NCI-H748 (cell line): ENCODE measurements around the gene SKIDA1.

ENCODE experiments used
- DNase-seq: peaks from one replicate; lab custom pipeline; 2025; ENCODE audit not compliant: unreplicated experiment; lab: John Stamatoyannopoulos, UW

The SKIDA1 gene

DNA sequence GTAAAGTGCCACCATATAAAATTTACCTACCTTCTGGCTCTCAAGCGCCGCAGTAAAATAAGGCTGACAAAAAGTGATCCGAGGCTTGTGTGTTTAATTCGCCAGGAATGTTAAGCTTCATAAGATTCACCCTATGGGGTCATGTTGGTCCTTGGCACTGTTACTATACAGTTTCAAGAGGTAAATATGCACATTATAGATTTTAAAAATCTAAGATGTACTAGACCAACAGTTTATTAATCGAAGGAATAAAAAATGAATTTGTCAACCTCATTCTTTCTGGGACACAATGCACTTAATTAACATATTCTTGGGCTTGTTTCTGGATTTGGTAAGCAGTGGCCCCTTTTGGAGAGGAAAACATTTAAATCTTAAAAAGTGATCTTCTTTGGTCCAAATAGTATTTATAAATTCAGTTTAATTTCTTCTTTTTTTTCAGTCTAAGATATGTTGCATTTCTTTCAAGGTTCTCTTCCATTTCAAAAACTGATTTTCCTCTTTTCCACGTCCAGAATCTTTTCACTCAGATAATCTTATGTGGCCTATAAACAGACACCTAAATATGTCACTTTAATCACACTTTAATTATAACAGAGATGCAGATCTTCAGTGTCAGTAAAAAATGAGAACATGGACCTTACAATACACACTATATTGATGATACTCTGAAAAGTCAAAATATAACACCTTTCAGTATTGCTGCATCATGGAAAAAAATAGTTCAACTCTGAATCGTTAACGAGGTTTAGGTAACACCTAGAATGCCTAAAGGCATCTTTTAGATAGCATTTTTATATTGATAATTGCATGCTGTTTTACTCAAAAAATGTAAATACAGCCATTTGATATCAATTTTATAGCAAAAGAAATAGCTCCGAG lies 3.8 kb upstream of the SKIDA1 start:
- DNase-seq: peak; percentile 38

DNA sequence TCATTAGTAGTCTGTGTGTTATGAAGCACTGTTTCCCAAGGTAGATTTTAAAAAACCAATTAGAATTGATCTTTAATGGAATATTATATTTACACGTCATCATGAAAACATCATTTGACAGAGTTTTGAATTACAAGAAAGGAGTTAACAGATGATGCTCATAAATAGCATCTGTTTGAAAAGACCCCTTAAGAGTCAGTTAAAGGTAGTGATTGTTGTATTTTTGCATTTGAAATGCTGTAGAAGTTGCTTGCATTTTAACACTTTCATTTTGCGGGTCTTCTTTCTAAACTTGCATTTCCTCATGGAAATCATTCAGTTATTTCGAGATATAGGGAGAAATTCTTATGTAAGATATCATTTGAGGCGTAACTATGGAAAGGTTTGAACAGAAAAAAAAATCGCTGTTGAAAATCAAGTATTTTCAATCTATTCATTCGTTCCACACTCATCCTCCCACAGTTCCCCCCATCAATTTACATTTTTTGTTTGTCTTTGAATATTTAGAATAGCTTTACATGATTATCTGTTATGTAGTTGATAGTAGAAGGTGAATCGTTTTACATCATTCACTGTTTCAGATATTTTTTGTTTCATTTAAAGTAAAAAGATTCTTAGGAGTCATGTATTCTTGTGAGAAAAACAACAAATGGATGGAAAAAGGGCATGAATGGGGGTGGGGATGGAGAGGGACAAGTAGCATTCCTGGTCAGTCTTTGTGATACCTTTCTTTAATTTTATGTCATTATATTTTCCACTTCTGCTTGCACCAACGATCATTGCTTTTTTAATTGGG lies 3.0 kb upstream of the SKIDA1 start:
- peak; percentile 24 for DNase-seq

- peak; percentile 54 for DNase-seq
Measured at GRCh38 chr10:21527598-21528235, 2.2 kb upstream of the SKIDA1 start.

GRCh38 chr10:21526860-21527597 lies 1.5 kb upstream of the SKIDA1 start:
- peak; percentile 72 for DNase-seq

DNA sequence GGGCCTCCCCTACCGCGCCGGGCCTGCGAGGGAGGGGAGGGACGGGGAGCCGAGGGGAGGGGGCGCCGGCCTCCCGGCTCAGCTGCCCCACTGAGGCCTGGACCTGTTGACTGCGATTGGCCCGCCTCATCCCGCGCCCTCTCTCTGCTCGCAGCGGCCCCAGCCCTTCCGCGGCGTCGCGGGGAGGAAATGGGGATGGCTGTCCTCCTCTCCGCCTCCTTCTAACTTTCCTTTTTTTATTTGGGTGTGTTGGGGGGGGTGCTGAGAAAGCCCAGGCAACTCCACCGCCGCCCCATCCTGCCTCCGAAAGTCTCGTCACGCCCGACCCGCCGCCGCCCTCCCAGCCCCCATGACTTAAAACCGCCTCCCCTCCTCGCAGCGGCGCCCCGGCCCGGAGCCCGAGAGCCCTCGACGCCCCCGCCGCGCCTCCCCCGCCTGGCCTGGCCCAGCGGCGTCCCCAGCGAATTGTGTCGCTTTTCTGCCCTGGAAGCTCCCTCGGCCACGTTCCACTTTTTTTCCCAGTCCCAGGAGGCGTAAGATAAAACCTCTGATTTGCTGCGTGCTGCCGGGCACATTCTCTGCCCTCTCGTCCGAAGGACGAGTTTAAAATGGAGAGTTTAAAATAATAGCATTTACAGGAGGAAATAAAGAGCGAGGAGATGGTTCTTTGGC lies 842 bp upstream of the SKIDA1 start:
- DNase-seq: peak; percentile 79

DNA sequence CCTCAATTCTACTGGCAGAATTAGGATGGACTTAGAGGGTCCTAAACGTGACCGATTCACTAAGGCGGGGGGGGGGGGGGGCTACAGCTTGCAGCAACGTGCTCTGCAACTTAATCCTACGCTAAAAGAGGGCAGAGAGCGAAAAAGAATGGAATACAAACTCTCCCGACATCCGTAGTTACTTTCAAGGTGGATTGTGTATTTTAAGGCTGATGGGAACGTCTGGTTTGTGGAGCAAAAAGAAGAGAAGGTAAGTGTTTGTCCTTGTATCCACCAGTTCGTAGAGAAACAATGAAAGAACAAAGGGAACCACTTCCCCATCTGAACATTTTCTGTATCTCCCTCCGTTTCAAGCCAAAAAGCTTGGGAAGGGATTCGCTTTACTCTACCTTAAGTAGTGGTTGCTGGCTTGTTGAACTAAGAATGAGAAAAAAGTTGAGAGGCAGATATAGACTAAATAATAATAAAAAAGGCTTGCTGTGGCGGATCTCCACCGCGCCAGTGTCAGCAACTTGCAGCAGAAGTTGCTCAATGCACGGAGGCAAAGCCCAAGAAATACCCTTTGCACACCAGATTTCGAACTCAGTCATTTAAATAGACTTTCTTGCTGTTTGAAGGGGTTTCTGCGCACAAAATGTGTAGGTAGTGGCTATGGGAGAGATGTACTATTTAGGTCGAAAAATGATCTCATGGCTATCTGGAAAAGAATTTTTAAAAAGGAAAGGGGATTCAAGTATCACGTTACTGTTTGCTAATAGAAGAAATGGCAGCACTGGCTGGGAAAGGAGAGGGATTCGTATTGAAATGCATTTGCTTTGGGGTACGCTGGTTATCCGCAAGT lies 736 bp downstream of the SKIDA1 start:
- DNase-seq: peak; percentile 59

DNA sequence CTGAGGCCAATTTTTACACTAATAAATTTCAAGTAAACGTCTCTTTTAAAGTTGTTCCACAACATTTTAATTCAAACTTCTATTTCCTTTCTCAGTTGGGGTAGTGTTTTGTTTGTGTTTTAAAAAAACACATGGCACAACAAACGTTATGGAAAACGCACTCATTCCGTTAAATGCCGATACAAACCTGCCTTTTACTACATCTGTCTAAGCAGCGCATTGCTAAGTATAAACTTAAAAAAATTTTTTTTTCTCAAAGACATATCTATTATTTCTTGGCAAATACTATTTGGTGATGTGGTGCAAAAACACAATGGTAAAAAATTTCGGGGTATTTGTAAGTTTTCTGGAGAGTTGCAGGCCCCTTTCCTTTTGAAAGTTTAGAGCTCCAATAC lies 1.4 kb downstream of the SKIDA1 start:
- DNase-seq: no peak

GRCh38 chr10:21523557-21524008 lies 1.9 kb downstream of the SKIDA1 start:
- DNase-seq: peak; percentile 34

- no peak for DNase-seq
Measured at GRCh38 chr10:21522631-21523406, 2.7 kb downstream of the SKIDA1 start.

GRCh38 chr10:21521751-21522533 lies 3.5 kb downstream of the SKIDA1 start:
- DNase-seq: no peak

GRCh38 chr10:21520949-21521348 lies 4.5 kb downstream of the SKIDA1 start:
- DNase-seq: no peak

DNA sequence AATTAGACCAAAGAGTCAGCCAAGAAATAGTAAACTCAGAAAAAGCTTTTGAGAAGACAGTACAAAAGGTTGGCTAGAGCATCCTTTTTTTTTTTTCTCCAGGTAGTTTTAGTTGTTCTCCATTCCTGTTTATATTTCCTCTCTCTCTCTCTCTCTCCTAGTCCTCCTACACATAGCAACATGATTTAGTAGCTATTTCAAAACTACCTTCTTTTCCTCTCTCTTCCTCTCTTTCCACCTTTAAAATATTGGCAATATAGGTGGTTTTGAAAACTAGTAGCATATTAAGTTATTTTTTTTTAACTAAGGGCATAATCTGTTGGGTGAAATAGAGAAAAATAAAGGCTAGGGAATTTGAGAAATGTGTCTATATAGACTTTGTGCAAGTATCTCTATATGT lies 5.0 kb downstream of the SKIDA1 start:
- DNase-seq: no peak

- peak; percentile 53 for DNase-seq
Measured at GRCh38 chr10:21519941-21520436, 5.5 kb downstream of the SKIDA1 start.

GRCh38 chr10:21519397-21519933 lies 6.0 kb downstream of the SKIDA1 start:
- peak; percentile 32 for DNase-seq

DNA sequence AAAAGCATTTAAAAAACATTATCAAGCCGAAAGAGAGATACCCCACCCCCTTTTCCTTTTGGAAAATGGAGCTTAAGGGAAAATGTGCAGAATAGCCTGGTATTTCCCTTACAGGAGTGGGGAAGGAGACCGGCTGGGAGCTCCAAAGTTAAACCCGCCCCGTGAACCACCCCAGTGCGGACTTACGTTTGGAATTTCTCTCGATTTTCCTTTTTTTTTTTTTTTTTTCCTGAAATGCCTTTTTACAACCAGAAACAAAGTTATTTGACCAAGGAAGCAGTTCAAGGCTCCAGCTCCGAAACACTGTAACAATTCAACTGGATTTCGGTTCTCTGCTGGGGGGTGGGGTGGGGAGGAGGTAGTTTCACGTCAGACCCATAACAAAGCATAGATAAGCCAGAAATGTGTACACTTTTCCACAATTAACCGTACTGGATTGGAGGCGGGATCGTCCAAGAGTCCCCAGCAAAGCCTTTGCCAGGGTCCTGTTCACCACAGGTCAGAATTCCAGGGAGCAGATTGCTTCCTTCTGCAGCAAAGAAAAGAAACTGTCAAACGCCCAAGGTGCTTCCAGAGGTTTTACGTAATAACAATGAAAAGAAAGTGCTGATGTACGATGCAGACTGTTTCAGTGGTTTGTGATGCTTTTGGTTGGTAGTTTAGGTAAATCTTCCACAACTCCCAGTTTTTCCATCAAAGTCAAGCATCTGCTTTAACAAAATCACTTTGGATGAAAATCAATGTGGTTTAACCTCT lies 6.7 kb downstream of the SKIDA1 start:
- DNase-seq: peak; percentile 65

GRCh38 chr10:21518149-21518640 lies 7.3 kb downstream of the SKIDA1 start:
- DNase-seq: peak; percentile 88
